HG03064 (cell line): Measurements from ENCODE around the gene MICALL2.
"Not testable (repeated sequence)": the region's sequence is repeated elsewhere in the genome, so short reads cannot be mapped to it uniquely, and the experiment has no call there.

Source experiments
- ATAC-seq: cut with Tn5 transposase; IDR thresholded peaks from one replicate; pipeline ENCODE4 v1.9.1; 2021; ENCODE audit warnings: low read depth; ENCODE audit not compliant: unreplicated experiment

MICALL2 gene

DNA sequence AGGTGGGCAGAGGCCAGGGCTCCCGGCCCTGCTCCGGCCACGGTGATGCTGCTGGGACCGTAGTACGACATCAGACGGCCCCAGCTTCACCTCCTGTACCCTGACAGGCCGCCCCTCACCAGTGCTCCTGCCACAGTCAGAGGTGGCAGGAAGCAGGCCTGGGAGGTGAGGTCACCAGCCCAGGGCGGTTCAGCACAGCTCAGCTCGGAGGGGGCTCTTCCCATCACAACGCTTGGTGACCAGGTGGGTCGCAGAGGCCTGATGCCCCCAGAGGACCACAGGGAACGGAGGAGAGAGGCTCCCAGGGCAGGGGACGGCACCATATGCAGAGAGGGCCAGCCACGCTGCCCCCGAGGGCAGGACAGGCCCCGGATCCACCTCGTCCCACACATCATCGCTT is 8.8 kb downstream of the MICALL2 start:
- ATAC-seq: no peak

DNA sequence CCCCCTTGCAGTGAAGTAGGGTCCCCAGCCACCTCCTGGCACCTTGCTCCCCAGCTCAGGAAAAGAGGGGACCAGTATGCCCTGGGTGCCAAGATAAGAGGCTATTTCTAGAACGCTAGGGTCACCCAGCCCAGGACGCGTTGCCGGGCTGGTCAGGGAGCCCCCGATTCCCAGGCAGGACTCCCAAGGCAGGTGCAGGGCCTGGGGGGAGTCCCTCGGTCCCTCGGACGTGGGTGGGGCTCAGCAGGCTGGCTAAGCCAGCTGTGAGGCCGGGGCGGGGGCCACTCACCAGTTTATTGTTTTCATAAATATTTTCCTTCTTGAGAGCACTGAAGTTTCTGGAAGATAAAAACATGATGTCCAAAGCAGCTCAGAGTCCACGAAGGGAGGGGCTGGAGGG is 9.3 kb downstream of the MICALL2 start:
- no peak for ATAC-seq

DNA sequence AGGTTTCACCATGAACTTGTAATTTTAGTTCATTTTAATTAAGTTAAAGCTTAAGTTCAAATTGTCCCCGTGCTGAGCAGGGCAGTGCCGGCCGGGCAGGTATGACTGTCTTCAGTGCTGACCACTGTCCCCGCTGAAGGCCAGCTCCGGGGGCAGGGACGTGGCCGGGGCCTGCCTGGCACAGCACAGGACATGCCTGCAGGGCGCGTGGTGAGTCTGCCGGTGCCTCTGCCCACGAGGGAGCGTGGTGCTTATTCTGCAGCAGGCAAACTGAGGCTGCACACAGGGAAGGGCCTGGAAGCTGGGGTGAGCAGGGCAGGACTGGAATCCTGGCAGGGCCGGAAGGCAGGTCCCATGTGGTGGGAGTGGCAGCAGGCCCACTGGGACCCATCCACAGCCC is 9.8 kb downstream of the MICALL2 start:
- ATAC-seq: no peak

DNA sequence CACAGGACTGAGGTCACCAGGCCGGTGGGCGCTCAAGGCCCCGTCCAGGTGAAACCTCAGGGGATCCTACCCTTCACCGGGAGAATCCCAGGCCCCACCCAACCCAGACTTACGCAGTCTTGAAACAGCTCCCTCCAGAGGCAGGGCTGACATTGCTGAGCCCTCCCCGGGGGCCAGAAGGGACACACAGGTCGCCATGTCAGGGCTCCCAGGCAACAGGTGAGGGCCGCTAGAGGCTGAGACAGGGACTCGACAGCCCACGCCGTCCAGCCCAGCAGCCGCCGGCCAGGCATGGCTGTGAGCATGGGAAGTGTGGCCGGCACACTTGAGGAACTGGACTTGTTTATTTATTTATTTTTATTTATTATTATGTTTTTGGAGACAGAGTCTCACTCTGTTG is 10.3 kb downstream of the MICALL2 start:
- no peak for ATAC-seq

DNA sequence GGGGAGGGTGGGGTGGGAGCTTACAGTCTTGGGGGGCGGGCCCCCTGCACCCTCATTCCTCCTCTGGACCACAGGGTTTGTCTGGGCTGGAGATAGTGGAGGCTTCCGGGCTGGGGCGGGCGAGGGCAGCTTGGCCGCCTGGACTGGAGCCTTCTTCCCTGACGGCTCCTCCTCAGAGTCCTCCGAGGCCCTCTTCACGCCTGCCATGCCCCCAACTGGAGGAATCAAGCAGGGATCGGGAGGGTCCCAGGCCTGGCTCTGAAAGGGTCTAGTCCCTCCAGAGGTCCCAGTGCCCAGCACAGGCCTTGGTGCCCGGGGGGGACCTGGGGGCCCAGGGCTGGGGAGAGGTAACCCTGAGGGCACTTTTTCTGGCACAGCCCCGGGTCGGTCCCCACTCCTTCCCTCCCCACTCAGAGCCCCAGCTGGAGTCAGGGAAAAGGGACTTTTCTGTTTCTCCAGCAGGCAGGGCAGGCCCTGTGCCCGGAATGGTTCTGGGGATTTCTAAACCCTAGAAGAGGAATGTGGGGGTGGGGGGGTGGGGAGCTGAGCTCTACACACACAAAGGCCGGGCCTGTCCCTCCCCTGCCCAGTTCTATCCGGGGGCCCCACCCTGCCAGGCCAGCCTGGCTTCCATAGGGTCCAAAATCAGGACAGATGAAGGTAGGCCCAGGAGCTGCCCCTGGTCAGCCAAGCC is 11.6 kb downstream of the MICALL2 start:
- no peak for ATAC-seq

DNA sequence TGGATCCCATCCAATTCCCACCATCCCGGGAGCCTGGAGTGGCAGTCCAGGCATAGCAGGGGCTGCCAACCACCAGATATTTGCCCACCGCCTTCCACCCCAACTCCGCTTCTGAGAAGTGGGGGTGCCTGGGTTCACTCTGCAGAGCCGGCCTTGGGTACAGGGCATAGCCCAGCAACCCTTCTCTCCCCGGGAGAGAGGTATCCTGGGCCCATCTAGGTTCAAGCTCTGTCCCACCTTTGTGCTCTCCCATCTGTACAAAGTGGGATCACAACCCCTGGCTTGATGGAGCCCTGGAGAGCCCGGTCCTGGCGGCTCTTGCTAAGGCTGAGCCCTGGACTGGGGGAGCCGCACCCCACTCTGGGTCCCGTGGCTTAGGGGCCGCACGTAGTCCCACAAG is 12.2 kb downstream of the MICALL2 start:
- no peak for ATAC-seq

DNA sequence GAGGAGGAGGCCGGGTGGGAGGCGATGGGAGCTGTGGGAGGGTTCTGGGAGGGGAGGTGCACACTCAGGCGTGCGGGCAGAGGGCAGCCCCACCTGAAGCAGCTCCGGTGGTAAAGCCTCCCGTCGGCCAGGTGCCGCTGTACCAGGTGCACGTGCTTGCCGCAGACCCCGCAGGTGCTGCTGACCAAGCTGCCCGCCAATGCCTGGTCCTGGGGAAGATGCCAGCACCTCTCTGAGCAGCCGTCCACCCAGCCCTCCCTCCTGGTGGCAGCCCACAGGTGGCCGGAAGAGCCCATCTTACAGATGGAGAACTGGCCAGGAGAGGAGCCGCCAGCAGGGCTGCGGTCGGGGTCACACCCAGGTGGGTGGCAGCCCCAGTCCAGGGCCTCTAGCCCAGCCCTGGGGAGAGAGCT is 12.6 kb downstream of the MICALL2 start:
- ATAC-seq: no peak

DNA sequence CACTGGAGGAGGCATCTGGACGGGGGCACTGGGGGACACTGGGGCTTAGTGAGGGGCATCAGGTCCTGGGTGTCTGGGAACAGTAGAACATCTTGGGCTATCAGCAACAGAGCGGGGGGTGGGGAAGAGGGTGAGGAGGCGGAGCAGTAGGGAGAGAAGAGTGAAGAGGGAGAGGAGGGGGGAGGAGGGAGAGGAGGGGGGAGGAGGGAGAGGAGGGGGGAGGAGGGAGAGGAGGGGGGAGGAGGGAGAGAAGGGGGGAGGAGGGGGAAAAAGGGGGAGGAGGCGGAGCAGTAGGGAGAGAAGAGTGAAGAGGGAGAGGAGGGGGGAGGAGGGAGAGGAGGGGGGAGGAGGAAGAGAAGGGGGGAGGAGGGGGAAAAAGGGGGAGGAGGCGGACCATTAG is 13.2 kb downstream of the MICALL2 start:
- ATAC-seq: not testable (repeated sequence)

DNA sequence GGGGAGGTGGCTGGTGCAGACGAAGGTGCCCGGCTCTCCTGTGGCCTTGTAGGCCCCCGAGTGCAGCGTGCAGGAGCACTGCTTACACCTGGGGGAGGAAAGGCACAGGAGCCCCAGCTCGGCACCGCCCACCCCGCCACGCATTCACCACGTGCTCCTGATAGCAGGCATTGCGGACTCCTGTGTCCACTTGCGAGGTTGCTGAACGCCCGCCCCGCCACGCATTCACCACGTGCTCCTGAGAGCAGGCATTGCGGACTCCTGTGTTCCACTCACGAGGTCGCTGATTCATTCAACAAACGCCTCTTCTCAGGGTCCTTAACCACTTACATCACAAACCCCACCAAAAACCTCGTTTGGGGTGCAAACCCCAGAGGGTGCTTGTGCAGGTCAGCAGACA is 13.9 kb downstream of the MICALL2 start:
- ATAC-seq: no peak

DNA sequence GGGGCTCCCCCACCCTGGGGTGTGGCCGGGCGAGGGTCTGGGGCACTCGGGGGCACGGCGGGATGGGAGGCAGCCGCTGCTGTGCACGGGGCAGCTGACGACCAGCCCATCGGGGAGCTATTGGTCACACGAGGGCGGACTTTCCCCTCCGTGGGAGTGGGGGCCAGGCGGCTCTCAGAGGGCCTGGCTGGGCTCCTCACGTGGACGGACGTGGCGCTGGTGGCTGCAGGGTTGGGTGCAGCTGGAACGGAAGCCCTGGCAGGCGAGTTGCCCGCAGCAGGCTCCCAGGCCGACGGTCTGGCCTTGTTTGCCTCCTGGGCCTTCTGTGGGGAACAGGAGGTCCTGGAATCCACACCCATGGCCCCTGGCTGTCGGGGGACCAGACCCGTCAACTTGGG is 14.3 kb downstream of the MICALL2 start:
- no peak for ATAC-seq

DNA sequence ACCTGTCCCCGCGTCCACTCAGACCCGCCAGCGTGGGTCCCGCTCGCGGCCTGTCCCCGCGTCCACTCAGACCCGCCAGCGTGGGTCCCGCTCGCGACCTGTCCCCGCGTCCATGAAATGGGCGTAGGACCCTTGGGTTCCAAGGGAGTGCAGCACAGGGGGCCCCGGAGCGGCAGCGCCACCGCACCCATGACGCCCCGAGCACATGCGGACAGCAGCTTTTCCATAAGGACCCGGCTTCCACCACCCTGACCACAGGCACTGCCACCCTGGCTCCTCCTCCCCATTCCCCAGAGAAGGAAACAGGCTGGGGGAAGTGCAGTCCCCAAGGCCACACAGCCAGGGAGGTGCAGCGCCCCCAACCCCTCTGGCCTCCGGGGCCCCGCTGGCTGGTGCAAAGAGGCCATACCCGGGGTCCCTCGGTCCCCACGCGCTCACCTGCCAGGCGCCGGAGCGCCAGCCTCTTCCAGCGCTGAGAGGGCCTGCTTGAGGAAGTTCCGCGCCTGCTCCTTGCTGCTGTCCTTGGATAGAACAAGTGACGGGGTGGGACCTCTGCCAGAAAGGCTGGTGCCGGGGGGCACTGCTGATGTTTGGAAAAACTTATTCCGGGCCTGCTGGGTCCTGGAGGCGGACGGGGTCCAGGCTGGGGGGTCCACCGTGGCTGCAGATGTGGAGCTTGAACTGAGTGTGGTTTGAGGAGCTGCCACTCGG is 14.9 kb downstream of the MICALL2 start:
- no peak for ATAC-seq

DNA sequence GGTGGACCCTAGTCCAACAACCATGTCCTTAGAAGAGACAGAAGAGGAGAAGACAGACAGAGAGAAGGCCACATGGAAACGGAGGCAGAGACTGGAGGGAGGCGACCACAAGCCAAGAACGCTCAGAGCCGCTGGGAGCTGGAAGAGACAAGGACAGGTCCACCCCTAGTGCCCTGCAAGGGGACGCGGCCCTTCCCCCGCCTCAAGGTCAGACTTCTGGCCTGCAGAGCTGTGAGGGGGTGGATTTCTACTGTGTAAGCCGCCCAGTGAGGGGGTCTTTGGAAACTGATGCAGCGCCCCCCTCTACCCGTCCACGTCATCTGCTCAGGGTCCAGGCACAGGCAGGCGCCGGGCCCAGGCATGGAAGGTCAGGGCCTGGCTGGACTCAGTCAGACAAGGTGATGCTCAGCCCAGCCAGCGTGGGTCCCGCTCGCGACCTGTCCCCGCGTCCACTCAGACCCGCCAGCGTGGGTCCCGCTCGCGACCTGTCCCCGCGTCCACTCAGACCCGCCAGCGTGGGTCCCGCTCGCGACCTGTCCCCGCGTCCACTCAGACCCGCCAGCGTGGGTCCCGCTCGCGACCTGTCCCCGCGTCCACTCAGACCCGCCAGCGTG is 15.6 kb downstream of the MICALL2 start:
- ATAC-seq: not testable (repeated sequence)

DNA sequence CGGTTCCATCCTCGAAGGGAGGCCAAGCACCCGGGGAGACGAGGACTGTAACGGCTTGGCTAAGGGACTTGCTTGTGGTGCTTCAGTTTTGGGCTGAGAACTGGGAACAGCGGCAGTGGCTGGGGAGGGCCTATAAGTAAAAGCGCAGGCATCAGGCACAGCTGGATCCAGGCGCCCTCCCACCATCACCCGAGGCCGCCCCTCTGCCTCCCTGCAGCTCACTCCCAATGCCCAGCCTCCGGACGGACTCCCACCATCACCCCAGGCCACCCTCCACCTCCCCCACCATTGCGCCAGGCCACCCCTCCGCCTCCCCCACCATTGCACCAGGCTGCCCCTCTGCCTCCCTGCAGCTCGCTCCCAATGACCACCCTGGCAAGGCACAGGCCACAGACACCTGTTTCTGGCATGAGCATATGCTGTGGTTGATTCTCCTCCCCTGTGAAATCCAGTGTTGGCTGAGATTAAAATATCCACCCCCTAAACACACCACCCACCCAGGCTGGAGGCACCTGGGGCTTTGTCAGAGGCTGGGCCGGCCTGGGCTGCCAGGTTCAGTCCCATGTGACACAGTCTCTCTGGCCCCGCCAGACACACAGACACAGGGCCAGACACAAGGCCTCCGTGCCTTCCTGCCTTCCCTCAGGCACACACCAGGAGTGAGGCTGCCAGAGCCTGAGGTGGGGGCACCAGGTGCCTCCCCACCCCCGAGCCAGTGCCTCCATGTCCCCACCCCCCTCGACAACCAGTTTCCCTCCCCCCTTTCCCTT is 16.7 kb downstream of the MICALL2 start:
- no peak for ATAC-seq

DNA sequence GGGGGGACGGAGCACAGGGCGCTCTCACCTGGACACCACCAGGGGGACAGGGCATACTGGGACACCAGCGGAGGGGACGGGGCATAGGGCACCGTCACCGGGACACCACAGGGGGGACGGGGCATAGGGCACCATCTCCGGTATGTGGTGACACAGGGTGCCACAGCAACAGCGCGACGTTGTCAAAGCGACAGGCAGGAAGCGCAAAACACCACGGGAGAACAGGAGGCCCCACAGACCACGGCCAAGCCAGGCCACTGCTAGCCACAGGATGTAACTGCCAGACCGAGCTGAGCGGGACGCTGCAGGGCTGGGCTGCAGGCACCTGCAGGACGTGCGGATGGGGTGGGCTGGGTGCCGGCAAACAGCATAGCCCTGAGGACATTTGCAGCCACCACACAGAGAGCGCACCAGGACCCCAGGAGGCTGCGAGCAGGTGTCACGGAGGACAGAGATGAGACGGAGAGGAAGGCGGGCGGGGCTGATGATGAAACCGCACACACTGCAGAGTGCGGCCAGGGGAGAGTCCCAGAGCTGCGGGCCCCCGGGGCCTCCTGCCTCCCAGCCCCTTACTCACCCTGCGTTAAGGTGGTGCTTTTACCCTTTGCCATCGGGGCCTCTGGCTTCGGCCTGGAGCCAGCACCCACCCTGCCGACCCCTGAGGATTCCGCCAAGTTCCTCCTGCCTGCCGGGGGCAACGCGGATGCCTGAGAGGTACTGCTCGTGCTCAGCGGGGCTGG is 17.5 kb downstream of the MICALL2 start:
- no peak for ATAC-seq

DNA sequence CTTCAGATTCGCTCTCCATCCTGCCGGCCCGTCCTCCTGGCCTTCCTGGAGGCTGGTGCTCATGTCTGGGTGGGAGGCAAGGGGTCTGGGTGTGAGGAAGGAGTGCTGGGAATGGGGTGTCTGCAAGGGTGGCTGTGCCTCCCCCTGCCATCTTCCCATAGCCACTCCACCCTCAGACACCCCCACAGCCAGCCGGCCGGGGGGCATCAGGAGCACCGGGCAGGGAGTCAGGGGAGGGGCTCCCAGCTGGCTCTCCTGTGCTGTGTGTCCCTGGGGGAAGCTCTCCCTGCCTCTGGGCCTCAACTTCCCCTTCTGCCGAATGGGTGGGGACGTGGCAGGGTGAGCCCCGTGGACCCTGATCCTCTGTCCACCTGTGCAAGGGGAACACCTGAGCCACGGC is 18.6 kb downstream of the MICALL2 start:
- no peak for ATAC-seq

DNA sequence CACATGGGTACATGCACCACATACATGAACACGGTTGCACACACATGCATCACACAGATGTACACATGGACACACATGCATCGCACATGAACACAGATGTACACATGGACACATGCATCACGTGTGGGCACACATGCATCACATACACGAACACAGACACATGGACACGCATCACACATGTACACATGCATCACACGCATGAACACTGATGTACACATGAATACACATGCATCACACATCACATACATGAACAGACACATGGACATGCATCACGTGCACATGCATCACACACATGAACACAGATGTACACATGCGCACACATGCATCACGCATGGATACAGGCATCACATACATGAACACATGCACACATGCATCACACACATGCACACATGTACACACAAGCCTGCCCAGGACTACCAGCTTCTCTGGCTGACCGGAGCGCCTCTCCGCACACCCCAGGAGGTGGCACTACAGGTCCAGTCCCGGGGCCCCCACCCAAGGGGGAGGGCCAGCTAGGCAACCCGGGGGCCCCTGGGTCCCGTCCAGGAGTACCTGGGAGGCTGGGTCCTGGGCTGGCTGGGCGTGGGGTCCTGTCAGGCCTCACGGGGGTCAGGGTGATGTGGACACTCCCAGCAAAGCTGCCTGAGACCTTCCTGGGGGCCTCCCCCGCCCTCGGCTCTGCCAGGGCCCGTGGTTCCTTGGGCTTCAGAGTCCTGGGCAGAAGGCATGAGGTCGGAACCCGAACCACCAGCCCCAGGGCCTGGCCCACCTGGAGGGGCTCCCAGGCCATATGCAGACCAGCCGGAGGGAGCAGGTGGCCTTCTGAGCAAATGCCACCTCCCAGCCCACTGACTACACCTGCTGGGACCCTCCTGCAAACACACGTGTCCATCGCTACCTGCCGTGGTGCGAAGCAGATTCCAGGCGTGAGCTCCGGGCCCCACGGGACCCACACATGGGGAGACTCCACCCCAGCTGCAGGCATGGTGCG is 19.6 kb downstream of the MICALL2 start:
- ATAC-seq: no peak

DNA sequence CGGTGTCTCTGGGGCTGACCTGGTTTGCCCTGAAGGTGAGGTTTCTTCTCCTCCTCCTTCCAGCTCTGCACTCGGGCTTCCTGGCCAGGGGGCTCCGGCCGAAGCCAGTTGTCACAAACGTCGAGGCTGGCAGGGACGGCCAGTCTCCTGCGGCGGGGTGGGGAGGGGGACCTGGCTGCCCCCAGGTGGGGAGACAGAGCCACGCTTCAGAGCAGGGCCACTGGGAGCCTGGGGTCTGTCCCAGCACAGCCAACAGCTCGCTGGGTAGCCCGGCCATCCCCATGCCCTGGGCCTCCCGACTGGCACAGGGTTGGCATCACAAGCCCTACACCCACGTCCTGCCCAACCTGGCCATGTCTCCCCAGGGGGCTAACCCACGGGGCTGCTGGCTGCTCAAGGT is 20.4 kb downstream of the MICALL2 start:
- ATAC-seq: no peak

DNA sequence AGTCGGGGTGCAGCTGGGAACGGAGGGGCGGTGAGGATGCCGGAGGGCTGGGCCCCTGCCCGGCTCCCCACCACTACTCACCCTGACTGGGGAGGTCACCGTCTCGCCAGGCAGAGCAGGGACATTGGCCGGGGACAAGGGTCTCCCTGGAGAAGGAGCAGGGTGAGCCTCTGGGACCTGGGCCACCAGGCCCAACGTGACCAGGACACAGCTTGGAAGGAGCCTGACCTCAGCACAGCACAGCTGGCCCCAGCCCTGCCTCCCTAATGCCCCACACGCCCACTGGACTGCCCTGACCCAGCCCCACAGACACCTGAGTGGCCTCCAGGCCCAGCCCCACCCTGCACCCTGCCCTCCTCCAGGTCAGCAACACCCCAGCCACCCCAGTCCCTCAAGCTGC is 21.1 kb downstream of the MICALL2 start:
- no peak for ATAC-seq

DNA sequence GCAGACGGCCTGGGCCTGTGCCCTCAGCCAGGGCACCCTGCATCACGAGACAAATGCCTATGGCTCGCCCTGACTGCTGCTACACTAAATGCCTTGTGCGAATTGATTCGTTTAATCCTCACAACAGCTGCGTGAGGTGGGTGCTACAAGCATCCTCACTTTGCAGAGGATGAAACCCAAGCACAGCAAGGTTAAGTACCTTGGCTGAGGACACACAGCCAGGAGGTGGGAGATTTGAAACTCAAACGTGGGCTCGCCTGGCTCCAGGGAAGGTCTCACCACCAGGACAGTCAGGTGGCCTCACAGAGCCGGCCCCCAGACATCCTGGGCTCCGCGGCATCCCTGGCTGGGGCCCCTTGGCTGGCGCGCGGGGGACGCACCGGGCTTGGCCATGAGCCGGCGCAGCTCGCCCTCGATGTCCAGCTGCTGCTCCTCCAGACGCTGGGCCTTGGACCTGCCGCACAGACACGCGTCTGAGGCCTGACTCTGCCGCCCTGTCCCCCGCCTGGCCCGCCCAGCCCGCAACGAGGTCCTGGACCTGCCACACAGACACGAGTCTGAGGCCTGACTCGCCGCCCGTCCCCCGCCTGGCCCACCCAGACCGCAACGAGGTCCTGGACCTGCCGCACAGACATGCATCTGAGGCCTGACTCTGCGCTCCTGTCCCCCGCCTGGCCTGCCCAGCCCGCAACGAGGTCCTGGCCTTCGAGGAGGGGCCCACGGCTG is 22.0 kb downstream of the MICALL2 start:
- no peak for ATAC-seq
